HEK293 (cell line): ENCODE data around the gene CD99L2.

ENCODE experiments used
- CTCF ChIA-PET: fragments of 350-600 bp; formaldehyde crosslinking; extraction: SDS; loops from one replicate; lab custom pipeline; 2021; ENCODE audit warnings: antibody characterized with exemption; lab: Yijun Ruan, JAX
- POLR2A ChIA-PET: fragments of 300-600 bp; formaldehyde crosslinking; extraction: SDS; loops from one replicate; lab custom pipeline; 2020; ENCODE audit warnings: antibody characterized with exemption, inconsistent platforms; lab: Yijun Ruan, JAX
- H3K27ac ChIP-seq: fragments of 200-500 bp; sonication (Bioruptor generic); 2 replicates; pipeline ENCODE4 v1.5.1; 2014; ENCODE audit warnings: low read depth, low read length, control low read depth, inconsistent platforms; ENCODE audit errors: extremely low read depth
- H3K36me3 ChIP-seq, 2 experiments: fragments of 200-500 bp in 1 of 2; sonication (Bioruptor generic) in 1 of 2; 1 replicate in 1 of 2; 2 replicates in 1 of 2; pipeline ENCODE4 v1.5.1; 2014 to 2017; ENCODE audit warnings: inconsistent platforms in 2 of 2, low read length in 2 of 2; ENCODE audit not compliant: control insufficient read depth in 2 of 2, insufficient read depth in 1 of 2
- H3K4me1 ChIP-seq: fragments of 200-500 bp; sonication (Bioruptor generic); 2 replicates; pipeline ENCODE4 v1.5.1; 2014; ENCODE audit warnings: mild to moderate bottlenecking, low read length, inconsistent platforms; ENCODE audit not compliant: control insufficient read depth, insufficient read depth
- H3K4me3 ChIP-seq: 2 replicates; pipeline ENCODE4 v1.5.1; 2011; ENCODE audit warnings: low read depth, mild to moderate bottlenecking, control low read depth, low read length, moderate library complexity
- H3K9me3 ChIP-seq: fragments of 200-500 bp; sonication (Bioruptor generic); 2 replicates; pipeline ENCODE4 v1.5.1; 2014; ENCODE audit warnings: low read depth, low read length, inconsistent platforms; ENCODE audit not compliant: control insufficient read depth, insufficient read depth
- GLI4 ChIP-seq: fragments of 450-650 bp; formaldehyde crosslinking; IDR thresholded peaks from 2 replicates; pipeline ENCODE4 v1.5.1; 2016; ENCODE audit warnings: missing biosample characterization, missing genetic modification characterization
- GLIS1 ChIP-seq: fragments of 450-650 bp; formaldehyde crosslinking; IDR thresholded peaks from 2 replicates; pipeline ENCODE4 v1.5.1; 2016; ENCODE audit warnings: missing biosample characterization, missing genetic modification characterization
- KLF1 ChIP-seq: fragments of 450-650 bp; formaldehyde crosslinking; IDR thresholded peaks from 2 replicates; pipeline ENCODE4 v1.5.1; 2016; ENCODE audit warnings: missing biosample characterization, missing genetic modification characterization
- KLF10 ChIP-seq: fragments of 450-650 bp; IDR thresholded peaks from 2 replicates; pipeline ENCODE4 v1.5.1; 2018; ENCODE audit warnings: missing biosample characterization, mild to moderate bottlenecking, missing genetic modification characterization
- KLF9 ChIP-seq: fragments of 450-650 bp; formaldehyde crosslinking; IDR thresholded peaks from 2 replicates; pipeline ENCODE4 v1.5.1; 2016; ENCODE audit warnings: missing biosample characterization, missing genetic modification characterization, low read depth
- OVOL3 ChIP-seq: fragments of 450-650 bp; formaldehyde crosslinking; IDR thresholded peaks from 2 replicates; pipeline ENCODE4 v1.5.1; 2016; ENCODE audit warnings: missing biosample characterization, missing genetic modification characterization
- SCRT1 ChIP-seq: fragments of 450-650 bp; formaldehyde crosslinking; IDR thresholded peaks from 2 replicates; pipeline ENCODE4 v1.5.1; 2016; ENCODE audit warnings: missing biosample characterization, missing genetic modification characterization, borderline replicate concordance
- SCRT2 ChIP-seq: fragments of 450-650 bp; formaldehyde crosslinking; IDR thresholded peaks from 2 replicates; pipeline ENCODE4 v1.5.1; 2016; ENCODE audit warnings: missing biosample characterization, missing genetic modification characterization
- TCF7L2 ChIP-seq: IDR thresholded peaks from 2 replicates; pipeline ENCODE4 v1.6.1; 2011; ENCODE audit warnings: low read depth, mild to moderate bottlenecking, inconsistent platforms, low read length, moderate library complexity, borderline replicate concordance
- ZFP69B ChIP-seq: fragments of 450-650 bp; formaldehyde crosslinking; IDR thresholded peaks from 2 replicates; pipeline ENCODE4 v1.5.1; 2016; ENCODE audit warnings: missing biosample characterization, missing genetic modification characterization
- ZNF146 ChIP-seq: fragments of 450-650 bp; formaldehyde crosslinking; IDR thresholded peaks from 2 replicates; pipeline ENCODE4 v1.5.1; 2016; ENCODE audit warnings: missing biosample characterization, missing genetic modification characterization
- ZNF202 ChIP-seq: fragments of 450-650 bp; formaldehyde crosslinking; IDR thresholded peaks from 2 replicates; pipeline ENCODE4 v1.5.1; 2016; ENCODE audit warnings: missing biosample characterization, missing genetic modification characterization, borderline replicate concordance
- ZNF211 ChIP-seq: fragments of 450-650 bp; formaldehyde crosslinking; IDR thresholded peaks from 2 replicates; pipeline ENCODE4 v1.5.1; 2016; ENCODE audit warnings: low read depth, missing biosample characterization, missing genetic modification characterization
- ZNF221 ChIP-seq: fragments of 450-650 bp; formaldehyde crosslinking; IDR thresholded peaks from 2 replicates; pipeline ENCODE4 v1.5.1; 2017; ENCODE audit warnings: missing biosample characterization, missing genetic modification characterization, borderline replicate concordance
- ZNF248 ChIP-seq: fragments of 450-650 bp; formaldehyde crosslinking; IDR thresholded peaks from 2 replicates; pipeline ENCODE4 v1.5.1; 2017; ENCODE audit warnings: missing biosample characterization, missing genetic modification characterization
- ZNF335 ChIP-seq: fragments of 450-650 bp; formaldehyde crosslinking; conservative IDR thresholded peaks from 2 replicates; pipeline ENCODE4 v1.5.1; 2016; ENCODE audit warnings: missing biosample characterization, missing genetic modification characterization
- ZNF529 ChIP-seq: fragments of 450-650 bp; formaldehyde crosslinking; IDR thresholded peaks from 2 replicates; pipeline ENCODE4 v1.5.1; 2017; ENCODE audit warnings: missing genetic modification characterization, missing biosample characterization; ENCODE audit not compliant: insufficient replicate concordance
- ZNF560 ChIP-seq: fragments of 450-650 bp; formaldehyde crosslinking; IDR thresholded peaks from 2 replicates; pipeline ENCODE4 v1.5.1; 2017; ENCODE audit warnings: missing biosample characterization, missing genetic modification characterization, borderline replicate concordance
- ZNF654 ChIP-seq: fragments of 450-650 bp; formaldehyde crosslinking; IDR thresholded peaks from 2 replicates; pipeline ENCODE4 v1.5.1; 2016; ENCODE audit warnings: low read depth, missing biosample characterization, missing genetic modification characterization
- ZNF830 ChIP-seq: fragments of 450-650 bp; IDR thresholded peaks from 2 replicates; pipeline ENCODE4 v1.5.0; 2018; ENCODE audit warnings: missing biosample characterization, missing genetic modification characterization, low read depth, mild to moderate bottlenecking, moderate library complexity
- TF ChIP-seq, protein P1 (sequence below): fragments of 450-650 bp; formaldehyde crosslinking; conservative IDR thresholded peaks from 2 replicates; pipeline ENCODE4 v1.5.1; 2016; ENCODE audit warnings: low read depth, missing biosample characterization, missing genetic modification characterization
- TF ChIP-seq, protein P2 (sequence below): fragments of 450-650 bp; formaldehyde crosslinking; IDR thresholded peaks from 2 replicates; pipeline ENCODE4 v1.5.1; 2016; ENCODE audit warnings: missing biosample characterization, missing genetic modification characterization
- TF ChIP-seq, protein P3 (sequence below): fragments of 450-650 bp; formaldehyde crosslinking; IDR thresholded peaks from 2 replicates; pipeline ENCODE4 v1.5.1; 2016; ENCODE audit warnings: missing biosample characterization, missing genetic modification characterization
- TF ChIP-seq, protein P4 (sequence below): fragments of 450-650 bp; formaldehyde crosslinking; IDR thresholded peaks from 2 replicates; pipeline ENCODE4 v1.5.1; 2017; ENCODE audit warnings: missing biosample characterization, missing genetic modification characterization
- TF ChIP-seq, protein P5 (sequence below): fragments of 450-650 bp; formaldehyde crosslinking; IDR thresholded peaks from 2 replicates; pipeline ENCODE4 v1.5.1; 2016; ENCODE audit warnings: missing biosample characterization, missing genetic modification characterization

The CD99L2 gene

DNA sequence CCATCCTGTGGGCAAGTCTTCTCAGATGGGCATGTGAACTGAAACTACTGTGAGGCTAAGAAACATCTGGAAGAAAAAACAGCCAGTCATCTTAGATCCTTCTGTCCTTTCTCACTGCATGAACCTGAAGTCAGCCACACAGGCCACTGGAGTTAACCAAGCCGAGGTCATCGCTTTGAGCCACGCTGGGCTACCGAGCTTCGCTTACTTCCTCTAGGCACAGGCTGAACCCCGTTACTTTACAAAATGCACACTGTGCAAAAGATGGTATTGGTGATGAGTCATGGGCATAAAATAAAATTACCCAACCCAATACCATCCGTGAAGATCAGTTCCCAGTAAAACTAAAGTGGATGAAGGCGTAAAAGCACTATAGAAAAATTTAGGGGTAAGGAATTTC, 119.1 kb downstream of the CD99L2 start:
- no peak overlapping the region for H3K27ac ChIP-seq
- H3K4me1 ChIP-seq: no peaks in the 10 kb centered on the region
- ChIA-PET POLR2A (no interaction called here), CTCF (interaction anchor here (0.7 to 3.5 kb wide), 4 partner anchors 7 to 303 kb away, joined by 3 to 28 read pairs (median 6); no protein-coding TSS in a partner anchor)
- TF ChIP-seq SCRT1 (tag by site-specific recombination) (no peak), OVOL3 (tag by site-specific recombination) (no peak), ZNF830 (no peak), KLF1 (no peak), ZNF221 (tag by site-specific recombination) (no peak), ZNF335 (no peak), ZNF146 (tag by site-specific recombination) (no peak), KLF9 (tag by site-specific recombination) (no peak), ZNF560 (tag by site-specific recombination) (no peak)
- TF ChIP-seq, protein P1, sequence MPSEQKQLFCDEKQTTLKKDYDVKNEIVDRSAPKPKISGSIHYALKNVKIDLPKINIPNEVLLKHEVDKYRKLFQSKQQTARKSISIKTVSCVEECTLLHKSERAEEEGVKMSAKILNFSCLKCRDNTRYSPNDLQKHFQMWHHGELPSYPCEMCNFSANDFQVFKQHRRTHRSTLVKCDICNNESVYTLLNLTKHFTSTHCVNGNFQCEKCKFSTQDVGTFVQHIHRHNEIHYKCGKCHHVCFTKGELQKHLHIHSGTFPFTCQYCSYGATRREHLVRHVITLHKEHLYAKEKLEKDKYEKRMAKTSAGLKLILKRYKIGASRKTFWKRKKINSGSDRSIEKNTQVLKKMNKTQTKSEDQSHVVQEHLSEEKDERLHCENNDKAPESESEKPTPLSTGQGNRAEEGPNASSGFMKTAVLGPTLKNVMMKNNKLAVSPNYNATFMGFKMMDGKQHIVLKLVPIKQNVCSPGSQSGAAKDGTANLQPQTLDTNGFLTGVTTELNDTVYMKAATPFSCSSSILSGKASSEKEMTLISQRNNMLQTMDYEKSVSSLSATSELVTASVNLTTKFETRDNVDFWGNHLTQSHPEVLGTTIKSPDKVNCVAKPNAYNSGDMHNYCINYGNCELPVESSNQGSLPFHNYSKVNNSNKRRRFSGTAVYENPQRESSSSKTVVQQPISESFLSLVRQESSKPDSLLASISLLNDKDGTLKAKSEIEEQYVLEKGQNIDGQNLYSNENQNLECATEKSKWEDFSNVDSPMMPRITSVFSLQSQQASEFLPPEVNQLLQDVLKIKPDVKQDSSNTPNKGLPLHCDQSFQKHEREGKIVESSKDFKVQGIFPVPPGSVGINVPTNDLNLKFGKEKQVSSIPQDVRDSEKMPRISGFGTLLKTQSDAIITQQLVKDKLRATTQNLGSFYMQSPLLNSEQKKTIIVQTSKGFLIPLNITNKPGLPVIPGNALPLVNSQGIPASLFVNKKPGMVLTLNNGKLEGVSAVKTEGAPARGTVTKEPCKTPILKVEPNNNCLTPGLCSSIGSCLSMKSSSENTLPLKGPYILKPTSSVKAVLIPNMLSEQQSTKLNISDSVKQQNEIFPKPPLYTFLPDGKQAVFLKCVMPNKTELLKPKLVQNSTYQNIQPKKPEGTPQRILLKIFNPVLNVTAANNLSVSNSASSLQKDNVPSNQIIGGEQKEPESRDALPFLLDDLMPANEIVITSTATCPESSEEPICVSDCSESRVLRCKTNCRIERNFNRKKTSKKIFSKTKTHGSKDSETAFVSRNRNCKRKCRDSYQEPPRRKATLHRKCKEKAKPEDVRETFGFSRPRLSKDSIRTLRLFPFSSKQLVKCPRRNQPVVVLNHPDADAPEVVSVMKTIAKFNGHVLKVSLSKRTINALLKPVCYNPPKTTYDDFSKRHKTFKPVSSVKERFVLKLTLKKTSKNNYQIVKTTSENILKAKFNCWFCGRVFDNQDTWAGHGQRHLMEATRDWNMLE (tag by site-specific recombination): no peak
- TF ChIP-seq, protein P2, sequence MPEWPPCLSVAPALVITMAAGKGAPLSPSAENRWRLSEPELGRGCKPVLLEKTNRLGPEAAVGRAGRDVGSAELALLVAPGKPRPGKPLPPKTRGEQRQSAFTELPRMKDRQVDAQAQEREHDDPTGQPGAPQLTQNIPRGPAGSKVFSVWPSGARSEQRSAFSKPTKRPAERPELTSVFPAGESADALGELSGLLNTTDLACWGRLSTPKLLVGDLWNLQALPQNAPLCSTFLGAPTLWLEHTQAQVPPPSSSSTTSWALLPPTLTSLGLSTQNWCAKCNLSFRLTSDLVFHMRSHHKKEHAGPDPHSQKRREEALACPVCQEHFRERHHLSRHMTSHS: no peak
- H3K4me3 ChIP-seq: no peak overlapping the region
- peaks cover 0 to 13% of the 10 kb centered on the region in 2 experiments; a peak in 1 of 3 replicates for H3K36me3 ChIP-seq
- no peaks in the 10 kb centered on the region for H3K9me3 ChIP-seq

DNA sequence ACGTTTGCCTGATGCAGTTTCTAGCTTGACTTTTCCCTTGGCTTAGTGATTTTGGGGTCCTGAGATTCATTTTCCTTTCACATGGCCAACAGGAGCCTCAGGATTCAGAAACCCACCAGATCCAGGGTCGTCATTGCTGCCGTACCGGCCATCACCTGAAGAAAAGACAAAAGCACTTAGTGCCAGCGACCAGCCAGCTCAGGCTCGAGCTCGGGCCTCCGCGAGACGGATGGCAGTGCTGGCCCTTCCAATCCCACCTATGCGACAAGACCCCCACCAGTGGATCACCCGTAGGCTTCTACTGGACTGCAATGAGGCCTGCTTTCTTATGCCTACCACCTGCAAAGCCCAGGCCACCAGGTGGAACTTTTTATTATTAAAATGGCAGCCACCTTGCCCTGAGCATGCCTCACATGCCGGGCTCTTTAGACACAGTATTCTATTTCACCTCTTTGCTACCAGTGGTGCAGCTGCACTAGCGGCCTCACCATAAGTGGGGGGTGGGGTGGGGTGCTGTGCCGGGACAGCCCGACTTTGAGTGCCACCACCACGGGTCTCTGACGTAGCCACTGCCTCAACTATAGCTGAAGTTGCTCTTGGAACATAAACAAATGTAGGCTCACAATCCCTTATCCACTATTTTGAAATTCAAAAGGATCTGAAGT, 121.0 kb downstream of the CD99L2 start:
- POLR2A ChIA-PET: no interaction called here
- CTCF ChIA-PET: interaction anchor here (0.6 to 0.7 kb wide), 2 partner anchors 19 to 1064 kb away, joined by 3 to 10 read pairs; no protein-coding TSS in a partner anchor
- Histone ChIP-seq H3K27ac (no peak overlapping the region), H3K4me1 (no peaks in the 10 kb centered on the region), H3K4me3 (no peak overlapping the region), H3K36me3 (peaks cover 0 to 13% of the 10 kb centered on the region in 2 experiments; a peak in 1 of 3 replicates), H3K9me3 (no peaks in the 10 kb centered on the region)
- TF ChIP-seq ZNF202 (tag by site-specific recombination): no peak
- TF ChIP-seq ZNF529: no peak
- TF ChIP-seq ZNF654 (tag by site-specific recombination): no peak
- TF ChIP-seq GLI4 (tag by site-specific recombination): no peak
- TF ChIP-seq, protein P3, sequence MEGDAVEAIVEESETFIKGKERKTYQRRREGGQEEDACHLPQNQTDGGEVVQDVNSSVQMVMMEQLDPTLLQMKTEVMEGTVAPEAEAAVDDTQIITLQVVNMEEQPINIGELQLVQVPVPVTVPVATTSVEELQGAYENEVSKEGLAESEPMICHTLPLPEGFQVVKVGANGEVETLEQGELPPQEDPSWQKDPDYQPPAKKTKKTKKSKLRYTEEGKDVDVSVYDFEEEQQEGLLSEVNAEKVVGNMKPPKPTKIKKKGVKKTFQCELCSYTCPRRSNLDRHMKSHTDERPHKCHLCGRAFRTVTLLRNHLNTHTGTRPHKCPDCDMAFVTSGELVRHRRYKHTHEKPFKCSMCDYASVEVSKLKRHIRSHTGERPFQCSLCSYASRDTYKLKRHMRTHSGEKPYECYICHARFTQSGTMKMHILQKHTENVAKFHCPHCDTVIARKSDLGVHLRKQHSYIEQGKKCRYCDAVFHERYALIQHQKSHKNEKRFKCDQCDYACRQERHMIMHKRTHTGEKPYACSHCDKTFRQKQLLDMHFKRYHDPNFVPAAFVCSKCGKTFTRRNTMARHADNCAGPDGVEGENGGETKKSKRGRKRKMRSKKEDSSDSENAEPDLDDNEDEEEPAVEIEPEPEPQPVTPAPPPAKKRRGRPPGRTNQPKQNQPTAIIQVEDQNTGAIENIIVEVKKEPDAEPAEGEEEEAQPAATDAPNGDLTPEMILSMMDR (tag by site-specific recombination): no peak
- TF ChIP-seq KLF10 (tag by site-specific recombination): no peak
- no peak for TF ChIP-seq TCF7L2
- TF ChIP-seq, protein P4, sequence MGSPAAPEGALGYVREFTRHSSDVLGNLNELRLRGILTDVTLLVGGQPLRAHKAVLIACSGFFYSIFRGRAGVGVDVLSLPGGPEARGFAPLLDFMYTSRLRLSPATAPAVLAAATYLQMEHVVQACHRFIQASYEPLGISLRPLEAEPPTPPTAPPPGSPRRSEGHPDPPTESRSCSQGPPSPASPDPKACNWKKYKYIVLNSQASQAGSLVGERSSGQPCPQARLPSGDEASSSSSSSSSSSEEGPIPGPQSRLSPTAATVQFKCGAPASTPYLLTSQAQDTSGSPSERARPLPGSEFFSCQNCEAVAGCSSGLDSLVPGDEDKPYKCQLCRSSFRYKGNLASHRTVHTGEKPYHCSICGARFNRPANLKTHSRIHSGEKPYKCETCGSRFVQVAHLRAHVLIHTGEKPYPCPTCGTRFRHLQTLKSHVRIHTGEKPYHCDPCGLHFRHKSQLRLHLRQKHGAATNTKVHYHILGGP (tag by site-specific recombination): no peak
- no peak for TF ChIP-seq KLF1
- TF ChIP-seq KLF9 (tag by site-specific recombination): no peak
- TF ChIP-seq GLIS1 (tag by site-specific recombination): no peak
- no peak for TF ChIP-seq ZNF248 (tag by site-specific recombination)
- TF ChIP-seq, protein P5, sequence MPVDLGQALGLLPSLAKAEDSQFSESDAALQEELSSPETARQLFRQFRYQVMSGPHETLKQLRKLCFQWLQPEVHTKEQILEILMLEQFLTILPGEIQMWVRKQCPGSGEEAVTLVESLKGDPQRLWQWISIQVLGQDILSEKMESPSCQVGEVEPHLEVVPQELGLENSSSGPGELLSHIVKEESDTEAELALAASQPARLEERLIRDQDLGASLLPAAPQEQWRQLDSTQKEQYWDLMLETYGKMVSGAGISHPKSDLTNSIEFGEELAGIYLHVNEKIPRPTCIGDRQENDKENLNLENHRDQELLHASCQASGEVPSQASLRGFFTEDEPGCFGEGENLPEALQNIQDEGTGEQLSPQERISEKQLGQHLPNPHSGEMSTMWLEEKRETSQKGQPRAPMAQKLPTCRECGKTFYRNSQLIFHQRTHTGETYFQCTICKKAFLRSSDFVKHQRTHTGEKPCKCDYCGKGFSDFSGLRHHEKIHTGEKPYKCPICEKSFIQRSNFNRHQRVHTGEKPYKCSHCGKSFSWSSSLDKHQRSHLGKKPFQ (tag by site-specific recombination): no peak
- no peak for TF ChIP-seq ZFP69B (tag by site-specific recombination)
- TF ChIP-seq SCRT2 (tag by site-specific recombination): no peak
- TF ChIP-seq ZNF211: no peak
